ENCODE data around the gene FAM114A1. TPM values are rescaled to one million over a fixed set of nuclear protein-coding genes. Genes with fewer than 3 reads are reported as not detected.
A peak's percentile ranks its signal among the peaks of the same experiment; 100 is the strongest.

The FAM114A1 gene
- total RNA-seq, 6 experiments from 2014 or later: 55.3 to 88.9 (median 69.4) TPM

DNA sequence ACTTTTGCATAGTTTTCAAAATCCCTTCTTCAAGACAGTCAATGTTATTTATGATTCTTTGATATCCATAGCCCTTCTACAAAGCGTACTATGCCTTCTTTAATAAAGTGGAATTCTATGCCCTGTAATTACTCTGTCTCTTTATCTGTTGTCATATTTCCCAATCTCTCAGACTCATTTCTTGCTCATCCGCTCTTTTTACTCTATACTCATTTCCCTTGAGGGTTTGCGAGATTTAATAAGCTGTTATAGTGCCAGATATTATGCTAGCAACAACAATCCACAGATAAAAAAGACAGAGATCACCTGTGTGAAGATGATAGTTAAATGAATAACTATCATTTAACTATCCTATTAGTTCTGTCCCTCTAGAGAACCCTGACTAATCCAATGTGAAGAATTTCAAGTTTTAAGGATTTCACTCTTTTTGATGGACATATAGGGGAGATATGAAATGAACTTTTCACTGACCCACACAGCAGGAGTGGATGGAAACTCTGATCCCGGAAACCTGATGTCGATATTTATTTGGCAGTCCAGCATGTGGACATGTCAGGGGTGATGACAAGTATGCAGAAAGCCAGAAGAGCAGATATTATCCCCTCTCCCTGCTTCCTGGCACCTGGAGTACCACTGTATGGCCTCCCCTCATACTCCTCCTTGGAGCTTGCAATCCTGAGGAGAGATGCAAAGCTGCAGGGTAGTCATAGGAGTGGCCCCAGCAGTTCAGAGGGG, 114.9 kb downstream of the FAM114A1 start:
- Histone ChIP-seq H3K27ac (no peak overlapping the region), H3K9me3 (no peaks in the 10 kb centered on the region), H3K36me3 (no peaks in the 10 kb centered on the region), H3K27me3 (no peaks in the 10 kb centered on the region), H3K4me3 (no peak overlapping the region), H3K4me1 (no peaks in the 10 kb centered on the region)
- intact Hi-C loops (cut with DNase I): no loop called here
- TF ChIP-seq, protein P1, sequence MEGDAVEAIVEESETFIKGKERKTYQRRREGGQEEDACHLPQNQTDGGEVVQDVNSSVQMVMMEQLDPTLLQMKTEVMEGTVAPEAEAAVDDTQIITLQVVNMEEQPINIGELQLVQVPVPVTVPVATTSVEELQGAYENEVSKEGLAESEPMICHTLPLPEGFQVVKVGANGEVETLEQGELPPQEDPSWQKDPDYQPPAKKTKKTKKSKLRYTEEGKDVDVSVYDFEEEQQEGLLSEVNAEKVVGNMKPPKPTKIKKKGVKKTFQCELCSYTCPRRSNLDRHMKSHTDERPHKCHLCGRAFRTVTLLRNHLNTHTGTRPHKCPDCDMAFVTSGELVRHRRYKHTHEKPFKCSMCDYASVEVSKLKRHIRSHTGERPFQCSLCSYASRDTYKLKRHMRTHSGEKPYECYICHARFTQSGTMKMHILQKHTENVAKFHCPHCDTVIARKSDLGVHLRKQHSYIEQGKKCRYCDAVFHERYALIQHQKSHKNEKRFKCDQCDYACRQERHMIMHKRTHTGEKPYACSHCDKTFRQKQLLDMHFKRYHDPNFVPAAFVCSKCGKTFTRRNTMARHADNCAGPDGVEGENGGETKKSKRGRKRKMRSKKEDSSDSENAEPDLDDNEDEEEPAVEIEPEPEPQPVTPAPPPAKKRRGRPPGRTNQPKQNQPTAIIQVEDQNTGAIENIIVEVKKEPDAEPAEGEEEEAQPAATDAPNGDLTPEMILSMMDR (IDR thresholded peaks at IDR 0.05): no peak
- no peak for TF ChIP-seq POLR2A (IDR thresholded peaks at IDR 0.05)
- no peak for DNase-seq
- WGBS (ENCODE audit: insufficient coverage, low coverage, low lambda C conversion rate, missing lambda C conversion rate): 90% methylated on average over 5 of the region's 5 CpGs
- peak in 2 of 4 donors; percentile 16 to 37 for ATAC-seq

DNA sequence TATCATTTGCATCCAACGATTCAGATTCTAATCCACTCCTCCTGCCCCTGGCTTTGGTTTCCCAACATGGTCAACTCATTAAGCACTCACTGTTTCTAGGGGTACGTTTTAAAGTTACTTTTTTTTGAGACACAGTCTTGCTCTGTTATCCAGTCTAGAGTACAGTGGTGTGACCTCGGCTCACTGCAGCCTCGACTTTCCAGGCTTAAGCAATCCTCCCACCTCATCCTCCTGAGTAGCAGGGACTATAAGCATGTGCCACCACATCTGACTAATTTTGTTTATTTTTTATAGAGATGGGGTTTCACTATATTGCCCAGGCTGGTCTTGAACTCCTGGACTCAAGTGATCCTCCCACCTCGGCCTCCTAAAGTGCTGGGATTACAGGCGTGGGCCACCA, 115.7 kb downstream of the FAM114A1 start:
- TF ChIP-seq, protein P1 (IDR thresholded peaks at IDR 0.05): no peak
- TF ChIP-seq POLR2A (IDR thresholded peaks at IDR 0.05): no peak
- H3K27ac ChIP-seq: no peak overlapping the region
- ATAC-seq (no peak), DNase-seq (no peak)
- H3K36me3 ChIP-seq: no peaks in the 10 kb centered on the region
- H3K27me3 ChIP-seq: no peaks in the 10 kb centered on the region
- no peaks in the 10 kb centered on the region for H3K9me3 ChIP-seq
- no peak overlapping the region for H3K4me3 ChIP-seq
- WGBS (ENCODE audit: insufficient coverage, low coverage, low lambda C conversion rate, missing lambda C conversion rate): 75% methylated on average over 5 of the region's 6 CpGs
- no peaks in the 10 kb centered on the region for H3K4me1 ChIP-seq
- intact Hi-C loops (cut with DNase I): no loop called here

DNA sequence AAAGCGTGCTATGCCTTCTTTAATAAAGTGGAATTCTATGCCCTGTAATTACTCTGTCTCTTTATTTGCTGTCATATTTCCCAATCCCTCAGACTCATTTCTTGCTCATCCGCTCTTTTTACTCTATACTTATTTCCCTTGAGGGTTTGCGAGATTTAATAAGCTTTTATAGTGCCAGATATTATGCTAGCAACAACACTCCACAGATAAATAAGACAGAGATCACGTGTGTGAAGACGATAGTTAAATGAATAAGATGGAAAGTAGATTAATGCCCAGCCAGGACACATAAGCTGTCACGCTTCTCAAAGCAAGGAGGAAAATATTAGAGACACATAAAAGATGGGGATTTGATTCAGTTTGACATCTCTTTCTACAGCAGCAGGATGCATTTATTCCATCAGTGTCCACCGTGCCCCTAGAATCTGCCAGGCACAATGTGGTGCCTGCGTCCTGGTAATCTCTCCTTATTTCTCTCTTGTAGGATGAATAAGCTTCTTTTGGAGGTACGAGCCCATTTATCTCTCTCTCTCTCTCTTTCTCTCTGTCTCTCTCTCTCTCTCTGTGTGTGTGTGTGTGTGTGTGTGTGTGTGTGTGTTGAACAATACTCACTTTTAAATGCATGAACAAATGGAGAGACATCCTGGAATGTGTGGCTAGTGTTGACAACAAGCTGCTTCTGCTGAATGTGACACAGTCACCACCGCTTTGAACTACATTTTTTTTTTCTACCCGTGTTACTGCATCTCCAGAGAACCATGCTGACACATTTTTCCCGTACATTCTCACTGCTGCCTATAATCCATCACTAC, 116.4 kb downstream of the FAM114A1 start:
- no peak overlapping the region for H3K4me3 ChIP-seq
- H3K4me1 ChIP-seq: no peaks in the 10 kb centered on the region
- TF ChIP-seq, protein P1 (IDR thresholded peaks at IDR 0.05): no peak
- no peak for TF ChIP-seq POLR2A (IDR thresholded peaks at IDR 0.05)
- no peak overlapping the region for H3K27ac ChIP-seq
- no peaks in the 10 kb centered on the region for H3K36me3 ChIP-seq
- WGBS (ENCODE audit: insufficient coverage, low coverage, low lambda C conversion rate, missing lambda C conversion rate): 79% methylated on average over 12 of the region's 12 CpGs
- ATAC-seq (no peak), DNase-seq (no peak)
- intact Hi-C loops (cut with DNase I): no loop called here
- no peaks in the 10 kb centered on the region for H3K27me3 ChIP-seq
- H3K9me3 ChIP-seq: no peaks in the 10 kb centered on the region

- intact Hi-C loops (cut with DNase I): no loop called here
- Histone ChIP-seq H3K9me3 (no peaks in the 10 kb centered on the region), H3K4me3 (no peak overlapping the region), H3K27ac (no peak overlapping the region), H3K4me1 (peaks cover 0 to 8% (median 0%) of the 10 kb centered on the region in 4 donors), H3K27me3 (no peaks in the 10 kb centered on the region), H3K36me3 (no peaks in the 10 kb centered on the region)
- WGBS (ENCODE audit: insufficient coverage, low coverage, low lambda C conversion rate, missing lambda C conversion rate): 55% methylated on average over 10 of the region's 10 CpGs
- DNase-seq (no peak), ATAC-seq (no peak)
- TF ChIP-seq, protein P1 (IDR thresholded peaks at IDR 0.05): no peak
- no peak for TF ChIP-seq POLR2A (IDR thresholded peaks at IDR 0.05)
Measured at GRCh38 chr4:38985410-38986100, 117.9 kb downstream of the FAM114A1 start.

All from right lobe of liver (tissue), 6 donors.